ENCODE results near the gene DDX49.
A peak's percentile ranks its signal among the peaks of the same experiment; 100 is the strongest.
"Not testable (repeated sequence)": the region's sequence is repeated elsewhere in the genome, so short reads cannot be mapped to it uniquely, and the experiment has no call there.

The DDX49 gene

DNA sequence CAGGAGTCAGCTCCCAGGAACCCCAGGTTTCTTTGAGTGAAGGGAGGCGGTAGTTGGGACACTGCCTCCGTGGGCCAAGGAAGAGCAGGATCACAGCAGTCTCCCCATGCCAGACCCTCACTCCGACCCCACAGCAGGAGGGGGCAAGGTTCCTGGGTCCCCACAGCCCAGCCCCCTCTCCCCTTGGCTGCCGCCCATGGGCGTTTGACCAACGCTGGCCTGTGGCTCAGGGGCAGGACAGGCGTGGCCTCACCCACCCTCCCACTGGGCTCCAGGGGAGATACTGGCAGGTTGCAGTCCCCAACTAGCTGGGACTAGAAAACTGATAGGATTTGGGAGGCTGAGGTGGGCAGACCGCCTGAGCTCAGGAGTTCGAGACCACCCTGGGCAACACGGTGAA is 9.5 kb upstream of the DDX49 start:
- no peak for DNase-seq

DNA sequence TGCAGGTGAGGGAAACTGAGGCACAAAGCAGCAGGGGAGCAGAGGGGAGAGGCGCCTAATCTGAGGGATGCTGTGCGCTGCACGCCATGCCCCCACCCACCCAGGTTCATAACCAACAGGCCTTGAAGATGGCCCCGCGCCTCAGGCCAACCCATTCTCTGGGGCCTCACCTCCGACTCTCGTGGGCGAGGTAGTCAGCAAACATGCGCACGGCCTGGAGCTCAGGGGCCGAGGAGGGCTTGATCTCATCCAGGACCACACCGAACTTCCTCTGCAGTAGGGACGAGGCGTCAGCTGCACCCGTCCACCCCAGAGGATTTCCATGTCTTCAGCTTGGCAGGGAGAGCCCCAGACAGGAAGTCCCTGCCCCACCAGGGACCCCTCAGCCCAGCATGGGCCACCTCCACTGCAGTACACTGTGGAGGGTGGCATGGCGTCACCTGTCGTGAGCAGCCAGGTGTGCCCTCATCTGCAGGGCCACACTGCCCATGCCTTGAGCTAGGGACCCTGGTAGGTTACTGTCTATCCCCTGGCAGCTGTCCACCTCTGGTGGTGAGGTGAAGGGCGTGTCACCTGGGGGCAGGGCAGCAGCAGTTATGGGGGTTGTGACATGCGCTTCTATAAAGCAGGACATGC is 8.6 kb upstream of the DDX49 start:
- no peak for DNase-seq

DNA sequence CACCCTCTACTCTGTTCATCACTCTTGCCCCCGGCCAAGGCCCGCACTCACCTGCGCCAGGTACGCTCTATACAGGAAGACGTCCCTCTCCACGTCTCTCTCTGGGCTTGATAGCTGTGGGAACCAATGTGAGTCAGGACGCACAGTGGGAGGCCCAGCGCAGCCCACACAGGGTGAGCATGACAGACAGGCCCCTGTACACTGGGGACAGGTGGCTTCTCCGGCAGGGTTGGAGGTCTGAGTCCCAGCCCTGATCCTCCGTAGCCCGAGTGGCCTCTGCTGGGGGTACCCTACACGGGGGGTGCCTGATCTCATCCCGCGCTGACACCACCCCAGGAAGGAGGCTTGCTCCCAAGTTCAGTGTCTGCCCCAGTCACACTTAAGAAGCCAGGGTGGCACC is 6.6 kb upstream of the DDX49 start:
- DNase-seq, result no peak

DNA sequence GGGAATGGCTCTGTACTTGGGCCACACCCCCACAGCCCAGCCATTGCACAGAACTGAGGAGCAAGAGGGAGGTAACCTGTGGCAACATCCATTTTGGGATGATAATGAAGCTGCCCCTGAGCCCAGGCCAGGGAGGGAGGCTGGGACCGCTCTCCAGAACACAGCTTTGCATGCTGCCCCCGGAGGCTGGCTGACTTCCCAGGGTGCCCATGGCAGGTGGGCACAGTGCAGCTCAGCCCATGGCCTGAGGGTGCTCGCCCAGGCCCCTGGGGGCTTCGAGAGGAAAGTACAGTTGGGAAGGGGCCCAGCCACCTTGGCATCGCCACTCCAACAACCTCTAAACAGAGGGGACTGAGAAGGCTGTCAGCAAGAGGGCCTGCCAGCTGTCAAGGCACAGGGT is 6.0 kb upstream of the DDX49 start:
- DNase-seq, result no peak

DNA sequence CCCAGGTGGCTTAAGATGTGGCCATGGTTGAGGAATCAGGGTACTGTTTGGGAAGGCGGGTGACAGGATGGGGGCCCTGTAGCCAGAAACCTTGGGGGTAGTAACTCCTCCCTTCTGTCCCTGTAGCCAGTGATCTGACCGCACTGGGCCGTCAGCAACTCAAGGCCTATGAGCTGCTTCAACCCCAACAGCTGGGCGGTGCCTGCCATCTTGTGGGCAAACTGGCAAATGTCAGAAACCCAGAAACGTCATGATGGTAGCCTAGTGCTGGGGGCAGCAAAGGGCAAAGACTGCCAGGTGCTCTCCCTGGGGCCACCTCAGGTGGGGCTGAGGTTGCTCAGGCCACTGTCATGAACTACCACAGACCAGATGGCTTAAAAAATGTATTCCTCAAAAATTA is 3.9 kb upstream of the DDX49 start:
- peak in 51 of 58 donors; percentile 8 to 82 (median 53) for DNase-seq

DNA sequence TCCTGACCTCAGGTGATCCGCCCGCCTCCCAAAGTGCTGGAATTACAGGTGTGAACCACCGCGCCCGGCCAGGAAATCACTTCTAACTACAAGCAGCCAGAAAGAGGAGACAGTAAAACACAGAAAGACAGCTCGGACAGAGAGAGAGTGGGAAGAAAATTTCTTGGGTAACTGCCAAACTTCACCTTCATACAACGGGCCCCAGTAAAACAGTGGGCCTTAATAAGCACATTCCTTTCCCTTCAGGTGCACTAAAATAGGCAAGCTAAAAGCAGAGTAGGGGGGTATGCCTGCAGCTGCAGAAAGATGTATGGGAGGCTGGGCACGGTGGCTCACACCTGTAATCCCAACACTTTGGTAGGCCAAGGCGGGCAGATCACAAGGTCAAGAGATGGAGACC is 1.9 kb upstream of the DDX49 start:
- DNase-seq, result not testable (repeated sequence)

DNA sequence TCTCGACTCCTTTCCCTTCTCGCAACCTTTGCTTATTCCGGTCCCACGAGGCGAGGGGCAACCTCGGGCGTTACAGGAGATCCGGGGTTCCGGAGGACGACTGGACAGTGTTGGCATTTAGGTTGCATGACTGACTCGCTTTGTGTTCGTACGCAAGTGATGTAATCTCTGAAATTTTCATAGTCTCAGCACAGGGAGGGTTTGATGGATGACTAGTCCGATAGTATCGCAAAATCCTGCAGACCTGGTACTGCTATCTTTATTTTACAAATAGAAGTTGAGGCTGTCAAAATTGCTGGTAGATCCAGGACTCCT is 342 bp downstream of the DDX49 start:
- DNase-seq, result no peak

DNA sequence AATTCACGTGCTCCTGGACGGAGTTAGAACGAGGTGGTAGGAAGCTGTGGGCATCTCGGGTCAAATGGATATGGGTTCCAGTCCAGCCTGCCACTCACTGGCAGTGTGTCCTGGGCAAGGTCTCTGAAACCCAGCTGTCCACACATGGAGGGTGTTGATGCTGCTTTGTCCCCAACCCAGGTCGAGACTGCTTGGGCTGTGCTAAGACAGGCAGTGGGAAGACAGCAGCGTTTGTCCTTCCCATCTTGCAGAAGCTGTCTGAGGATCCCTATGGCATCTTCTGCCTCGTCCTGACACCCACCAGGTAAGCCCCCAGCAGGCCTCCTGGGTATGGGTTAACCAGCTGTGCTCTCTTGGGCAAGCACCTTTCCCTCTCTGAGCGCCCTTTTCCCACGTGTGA is 885 bp downstream of the DDX49 start:
- DNase-seq, result no peak

DNA sequence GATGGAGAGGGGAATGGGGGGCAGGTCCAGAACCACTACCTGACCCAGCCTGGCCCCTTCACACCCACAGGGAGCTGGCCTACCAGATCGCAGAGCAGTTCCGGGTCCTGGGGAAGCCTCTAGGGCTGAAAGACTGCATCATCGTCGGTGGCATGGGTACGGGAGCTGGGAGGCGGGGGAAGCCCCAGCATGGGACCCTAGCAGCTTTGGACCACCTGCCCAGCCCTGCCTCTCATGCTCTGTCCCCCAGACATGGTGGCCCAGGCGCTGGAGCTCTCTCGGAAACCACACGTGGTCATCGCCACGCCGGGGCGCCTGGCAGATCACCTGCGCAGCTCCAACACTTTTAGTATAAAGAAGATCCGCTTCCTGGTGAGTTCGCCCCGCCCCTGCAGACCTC is 2.1 kb downstream of the DDX49 start:
- DNase-seq, result no peak

DNA sequence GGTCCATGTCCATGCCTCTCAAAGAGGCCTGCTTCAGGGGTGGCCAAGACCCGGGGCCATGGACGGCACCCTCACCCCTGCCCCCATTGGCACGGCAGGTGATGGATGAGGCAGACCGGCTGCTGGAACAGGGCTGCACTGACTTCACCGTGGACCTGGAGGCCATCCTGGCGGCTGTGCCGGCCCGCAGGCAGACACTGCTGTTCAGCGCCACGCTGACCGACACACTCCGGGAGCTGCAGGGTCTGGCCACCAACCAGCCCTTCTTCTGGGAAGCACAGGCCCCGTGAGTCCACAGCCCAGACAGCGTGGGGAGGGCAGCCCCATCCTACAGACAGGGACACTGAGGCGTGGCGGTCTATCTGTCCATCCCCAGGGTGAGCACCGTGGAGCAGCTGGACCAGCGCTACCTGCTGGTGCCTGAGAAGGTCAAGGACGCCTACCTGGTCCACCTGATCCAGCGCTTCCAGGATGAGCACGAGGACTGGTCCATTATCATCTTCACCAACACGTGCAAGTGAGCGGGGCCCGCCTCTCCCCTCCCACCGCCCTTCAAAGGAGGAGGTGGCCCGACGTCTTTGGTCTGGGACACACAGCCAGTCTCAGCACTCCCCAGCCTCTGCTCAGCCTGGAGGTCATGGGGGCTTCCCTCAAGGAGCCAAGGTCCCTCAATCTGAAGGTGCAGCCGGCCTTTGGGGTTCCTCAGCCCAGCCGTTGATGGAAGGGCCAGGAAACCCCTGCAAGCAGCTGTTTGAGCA is 2.9 kb downstream of the DDX49 start:
- DNase-seq, result no peak

DNA sequence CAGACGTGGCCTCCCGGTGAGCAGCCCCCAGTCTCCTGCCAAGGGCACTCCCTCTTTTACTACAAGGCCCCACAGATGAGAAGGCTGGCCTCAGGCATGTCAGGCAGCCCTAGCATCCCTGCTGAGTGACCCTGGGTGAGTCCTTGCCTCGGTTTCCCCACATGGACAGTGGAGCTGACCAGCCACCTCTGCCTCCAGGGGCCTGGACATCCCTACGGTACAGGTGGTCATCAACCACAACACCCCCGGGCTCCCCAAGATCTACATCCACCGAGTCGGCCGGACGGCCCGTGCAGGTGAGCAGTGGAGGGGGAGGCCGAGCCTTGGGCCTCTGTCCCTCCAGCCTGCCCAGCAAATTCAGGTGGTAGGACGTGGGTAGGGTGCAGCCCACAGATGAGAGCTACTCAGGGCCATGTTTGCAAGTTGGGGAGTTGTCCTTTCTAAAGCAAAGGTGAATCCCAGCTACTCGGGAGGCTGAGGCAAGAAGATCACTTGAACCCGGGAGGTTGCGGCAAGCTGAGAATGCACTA is 5.2 kb downstream of the DDX49 start:
- DNase-seq, result no peak

DNA sequence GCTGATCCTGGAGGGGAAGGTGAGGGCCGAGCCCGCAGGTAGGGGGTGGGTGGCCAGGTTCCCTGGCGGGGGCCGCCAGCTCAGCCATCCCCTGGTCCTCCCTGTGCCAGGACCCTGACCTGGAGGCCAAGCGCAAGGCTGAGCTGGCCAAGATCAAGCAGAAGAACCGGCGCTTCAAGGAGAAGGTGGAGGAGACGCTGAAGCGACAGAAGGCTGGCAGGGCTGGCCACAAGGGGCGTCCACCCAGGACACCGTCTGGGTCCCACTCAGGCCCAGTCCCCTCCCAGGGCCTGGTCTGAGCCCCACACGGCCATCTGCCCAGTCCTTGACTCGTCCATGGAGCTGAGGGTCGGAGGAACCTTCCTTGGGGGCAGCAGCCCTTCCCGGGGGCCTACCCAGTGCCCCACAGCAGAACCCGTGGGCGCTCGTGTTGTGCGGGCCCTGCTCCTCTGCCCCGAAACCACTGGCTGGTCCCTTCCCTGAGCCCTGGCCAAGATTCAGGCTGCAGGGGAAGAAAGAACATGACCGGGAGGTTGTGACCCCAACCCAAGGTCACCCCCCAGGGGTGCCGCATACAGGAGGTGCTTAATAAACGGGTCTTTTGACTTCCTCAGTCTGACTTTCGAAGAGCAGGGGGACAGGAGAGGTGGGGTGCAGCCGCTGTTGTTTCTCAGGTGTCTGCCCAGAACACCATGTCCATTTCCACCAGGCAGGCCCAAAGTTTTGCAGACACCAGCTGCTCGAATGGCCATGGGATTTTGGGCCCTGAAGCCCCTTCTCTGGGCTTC is 8.7 kb downstream of the DDX49 start:
- DNase-seq, result no peak

DNA sequence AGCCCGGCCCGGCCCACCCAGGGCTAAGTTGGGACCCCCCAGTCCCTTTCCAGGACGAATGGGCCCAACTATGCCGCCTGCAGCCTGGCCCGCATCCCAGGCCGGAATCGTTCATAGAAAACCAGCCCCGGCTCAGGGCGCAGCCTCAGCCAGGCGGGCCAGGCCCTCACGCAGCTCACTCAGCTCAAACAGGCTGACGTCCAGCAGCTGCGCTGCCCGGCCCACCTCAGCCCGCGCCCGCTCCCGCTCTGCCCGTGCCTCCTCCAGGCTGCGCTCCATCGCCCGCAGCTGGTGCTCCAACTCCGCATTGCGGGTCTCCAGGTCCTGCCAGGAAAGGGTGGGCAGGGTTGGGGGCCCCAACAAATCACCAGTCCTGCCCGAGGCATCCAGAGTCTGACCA is 9.8 kb downstream of the DDX49 start:
- no peak for DNase-seq

DNA sequence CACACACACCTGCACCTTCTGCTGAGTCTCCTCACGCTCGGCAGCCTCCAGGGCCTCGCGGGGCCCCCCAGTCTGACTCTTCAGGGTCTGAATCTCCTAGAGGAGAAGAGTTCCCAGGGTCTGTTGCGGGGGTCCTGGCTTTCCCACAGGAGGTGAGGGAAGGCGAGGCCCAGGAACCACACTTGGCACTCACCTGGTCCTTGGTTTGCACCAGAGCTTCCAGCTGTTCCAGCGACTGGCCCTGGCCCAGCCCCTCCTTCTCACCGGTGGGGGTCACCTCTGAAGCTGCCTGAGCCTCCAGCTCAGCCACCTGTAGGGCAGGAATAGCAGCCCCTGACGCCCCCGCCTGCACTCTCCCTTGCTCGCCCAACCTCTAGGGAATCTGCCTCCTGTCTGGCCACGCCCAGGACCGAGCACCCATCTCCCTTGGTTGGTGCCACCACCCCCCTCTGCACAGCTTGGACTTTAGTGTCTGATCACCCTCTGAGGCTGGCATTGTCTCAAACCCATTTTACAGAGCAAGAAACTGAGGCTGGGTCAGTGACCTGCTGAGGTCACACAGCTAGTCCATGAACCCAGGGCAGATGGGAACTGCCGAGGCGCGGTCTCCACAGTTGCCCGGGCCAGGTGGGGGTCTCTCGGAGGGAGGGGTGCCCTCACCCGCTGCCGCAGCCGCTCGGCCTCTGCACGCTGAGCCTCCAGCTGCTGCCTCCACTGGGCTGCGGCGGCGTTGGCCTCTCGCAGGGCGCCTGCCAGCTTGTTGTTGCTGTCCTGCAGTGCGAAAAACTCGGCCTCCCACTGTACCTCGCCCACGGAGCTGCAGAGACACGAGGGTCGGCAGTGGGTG is 12.0 kb downstream of the DDX49 start:
- no peak for DNase-seq

DNA sequence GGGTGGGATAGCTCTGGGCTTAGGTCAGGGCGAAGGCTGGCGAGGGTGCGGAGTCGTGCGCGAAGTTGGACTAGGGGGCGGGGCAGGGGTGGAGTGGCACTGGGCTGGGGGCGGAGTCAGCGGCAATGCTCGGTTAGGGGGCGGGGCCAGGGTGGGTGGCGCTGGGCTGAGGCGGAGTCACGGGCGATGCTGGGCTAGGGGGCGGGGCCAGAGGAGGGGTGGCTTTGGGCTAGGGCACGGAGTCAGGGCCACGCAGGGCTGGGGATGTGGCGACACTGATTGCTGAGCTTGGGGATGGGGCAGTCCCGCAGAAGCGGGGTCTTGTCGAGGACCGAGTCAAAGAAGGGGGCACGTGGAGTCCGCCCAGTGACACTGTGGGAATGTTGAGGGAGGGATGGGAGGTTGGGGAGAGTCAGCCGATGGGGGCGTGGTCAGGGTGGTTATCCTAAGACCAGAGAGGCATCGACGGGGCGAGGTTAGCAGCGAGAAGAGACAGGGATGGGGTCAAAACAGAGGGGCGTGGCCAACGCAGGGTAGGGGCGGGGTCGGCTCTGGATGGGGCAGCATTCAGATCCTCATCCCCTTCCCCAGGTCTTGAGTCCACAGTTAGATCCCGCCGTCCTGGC is 12.8 kb downstream of the DDX49 start:
- peak in 49 of 58 donors; percentile 5 to 83 (median 52) for DNase-seq

DNA sequence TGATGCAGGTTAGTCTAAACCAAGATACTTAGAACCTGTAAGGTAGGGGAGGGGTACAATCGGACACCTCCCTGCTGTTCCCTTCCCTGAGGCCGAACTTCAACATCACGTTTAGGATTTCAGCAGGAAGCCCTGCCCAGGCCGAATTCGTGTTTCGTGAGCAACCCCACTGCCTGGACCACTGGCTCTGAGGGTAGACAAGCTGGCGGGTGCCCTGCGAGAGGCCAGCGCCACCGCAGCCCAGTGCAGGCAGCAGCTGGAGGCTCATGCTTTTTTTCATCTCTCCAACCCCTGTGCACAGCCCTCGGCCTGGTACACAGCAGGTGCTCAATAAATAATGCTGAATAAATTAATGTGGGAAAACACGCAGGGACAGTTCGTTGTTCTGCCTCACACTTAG is 13.8 kb downstream of the DDX49 start:
- no peak for DNase-seq

DNA sequence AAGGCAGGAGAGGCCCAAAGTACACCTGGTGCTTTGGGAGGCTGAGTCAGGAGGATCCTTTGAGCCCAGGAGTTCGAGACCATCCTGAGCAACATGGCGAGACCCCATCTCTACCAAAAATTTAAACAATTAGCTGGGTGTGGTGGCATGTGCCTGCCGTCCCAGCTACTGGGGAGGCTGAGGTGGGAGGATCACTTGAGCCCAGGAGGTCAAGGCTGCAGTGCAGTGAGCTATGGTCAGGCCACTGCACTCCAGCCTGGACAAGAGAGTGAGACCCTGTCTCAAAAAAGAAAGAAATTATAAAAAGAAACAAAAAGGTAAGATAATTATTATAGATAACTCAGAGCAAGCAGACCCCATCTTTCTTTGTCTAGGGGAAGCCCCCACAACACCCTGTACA is 19.6 kb downstream of the DDX49 start:
- DNase-seq, result no peak

DNA sequence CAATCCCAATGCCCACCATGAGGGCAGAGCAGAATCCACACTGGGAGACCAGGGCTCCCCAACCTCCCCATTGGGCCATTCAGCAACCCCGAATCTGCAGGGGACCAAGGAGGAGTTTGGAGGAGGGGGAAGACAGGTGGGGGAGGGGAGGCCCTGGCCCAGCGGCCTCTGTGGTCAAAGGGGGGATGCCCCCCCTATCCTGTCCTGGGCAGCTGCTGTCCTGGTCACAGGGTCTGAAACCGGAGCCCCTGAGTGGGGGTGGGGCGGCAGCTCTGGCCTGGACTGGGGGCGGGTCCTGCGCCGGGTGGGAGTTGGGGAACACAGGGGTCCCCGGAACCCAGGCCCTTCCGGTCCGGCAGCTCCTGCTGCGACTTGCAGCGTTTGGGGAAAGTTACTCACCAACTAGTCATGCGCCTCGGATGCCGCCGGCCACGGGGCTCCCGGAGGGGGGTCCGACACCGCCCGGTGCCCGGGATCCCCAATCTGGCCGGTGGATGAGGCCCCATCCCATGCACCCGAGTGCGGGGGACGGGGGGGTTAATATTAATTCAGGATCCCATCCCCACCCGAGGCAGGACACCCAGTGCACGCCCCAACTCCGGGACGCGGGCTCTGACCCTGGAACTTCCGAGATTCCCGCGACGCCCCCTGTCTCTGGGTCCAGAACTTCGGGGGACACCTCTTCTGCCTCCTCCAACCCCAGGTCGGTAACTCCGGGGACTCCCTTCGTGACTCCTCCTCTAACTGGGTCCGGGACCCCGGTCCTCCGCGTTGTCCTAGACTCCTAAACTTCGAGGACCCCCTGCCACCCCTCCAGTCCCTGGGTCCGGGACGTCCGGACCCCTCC is 20.6 kb downstream of the DDX49 start:
- DNase-seq, result peak in 47 of 58 donors; percentile 8 to 73 (median 44)

DNA sequence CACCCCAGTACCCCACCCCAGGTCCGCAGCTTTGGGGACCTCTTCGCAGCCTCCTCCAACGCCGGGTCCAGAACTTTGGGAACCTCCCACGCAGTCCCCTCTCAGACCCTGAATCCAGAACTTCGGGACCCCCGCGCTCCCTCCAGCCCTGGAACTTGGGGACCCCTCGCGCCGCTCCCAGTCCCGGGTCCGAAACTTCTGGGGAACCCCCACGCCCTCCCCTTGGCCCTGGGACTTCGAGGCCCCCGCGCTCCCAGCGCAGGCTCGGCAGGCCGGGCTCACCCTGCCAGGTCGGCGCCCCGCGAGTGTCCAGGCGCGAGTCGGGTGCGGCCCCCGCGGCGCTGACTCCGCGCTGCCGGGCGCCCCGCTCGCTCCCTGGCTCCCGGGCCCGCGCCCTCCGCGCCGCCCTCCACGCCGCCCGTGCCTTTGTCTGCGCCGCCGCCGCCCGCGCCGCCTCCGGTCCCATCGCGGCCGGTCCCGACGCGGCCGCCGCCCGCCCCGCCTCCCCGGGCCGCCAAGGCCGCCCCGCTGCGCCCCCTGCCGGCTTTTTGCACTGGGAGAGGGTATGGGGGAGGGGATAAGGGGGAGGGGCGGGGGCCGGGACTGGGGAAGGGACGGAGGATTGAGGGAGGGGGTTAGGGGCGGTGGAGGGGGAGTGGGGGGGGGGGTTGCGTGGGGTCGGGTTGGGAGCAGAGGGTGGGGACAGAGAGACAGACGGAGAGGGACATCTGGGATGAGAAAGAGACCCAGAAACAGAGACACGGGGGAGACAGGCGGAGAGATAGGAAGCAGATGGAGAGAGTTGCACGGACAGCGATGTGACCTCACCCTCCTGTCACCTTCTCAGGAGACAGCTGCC is 21.5 kb downstream of the DDX49 start, which contains the start of gene HOMER3:
Gene HOMER3, minus strand, starts transcription at position 449 of the 859 bp plus-strand sequence. CDS start 2,235 bp downstream, outside the sequence.
- DNase-seq, result peak in 51 of 58 donors; percentile 5 to 82 (median 56)
